Neuron (in vitro differentiated cells): ENCODE results near the gene FARP2.

Source experiments
- H2AFZ ChIP-seq: one replicate; pipeline ENCODE4 v1.6.1; 2013; ENCODE audit warnings: low read depth, mild to moderate bottlenecking, inconsistent platforms, low read length, moderate library complexity
- H3K27me3 ChIP-seq: one replicate; pipeline ENCODE4 v1.6.1; 2013; ENCODE audit warnings: low read length; ENCODE audit not compliant: insufficient read depth
- H3K36me3 ChIP-seq: one replicate; pipeline ENCODE4 v1.6.1; 2013; ENCODE audit warnings: low read length; ENCODE audit not compliant: insufficient read depth
- H3K4me1 ChIP-seq: one replicate; pipeline ENCODE4 v1.6.1; 2013; ENCODE audit warnings: low read length; ENCODE audit not compliant: insufficient read depth
- H3K4me3 ChIP-seq: 2 replicates; pipeline ENCODE4 v1.5.1; 2013; ENCODE audit warnings: mild to moderate bottlenecking, low read length, moderate library complexity
- H3K9me3 ChIP-seq: one replicate; pipeline ENCODE4 v1.6.1; 2013; ENCODE audit warnings: low read length

FARP2 gene

DNA sequence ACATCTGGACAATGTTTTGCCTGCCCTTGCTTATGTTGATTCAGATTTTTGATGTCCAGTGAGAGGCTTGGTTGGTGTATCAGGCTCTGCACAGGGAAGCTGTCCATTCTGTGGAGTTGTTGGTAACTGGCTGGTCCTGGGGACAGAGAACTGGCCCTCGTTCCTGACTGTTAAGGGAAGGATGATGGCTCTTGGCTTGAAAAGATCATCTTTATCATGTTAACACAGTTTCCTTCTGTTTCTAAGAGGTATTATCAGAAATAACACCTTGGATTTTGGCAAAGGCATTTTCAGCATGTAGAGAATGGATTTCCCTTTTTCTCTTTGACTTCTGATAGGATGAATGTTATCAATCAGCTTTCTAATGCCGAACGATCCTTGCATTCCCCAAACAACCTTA is 133.0 kb downstream of the FARP2 start:
- H2AFZ ChIP-seq: no peak overlapping the region
- no peak overlapping the region for H3K4me3 ChIP-seq
- H3K36me3 ChIP-seq: peaks cover 9% of the 10 kb centered on the region
- H3K27me3 ChIP-seq: no peaks in the 10 kb centered on the region
- no peaks in the 10 kb centered on the region for H3K9me3 ChIP-seq
- no peaks in the 10 kb centered on the region for H3K4me1 ChIP-seq

DNA sequence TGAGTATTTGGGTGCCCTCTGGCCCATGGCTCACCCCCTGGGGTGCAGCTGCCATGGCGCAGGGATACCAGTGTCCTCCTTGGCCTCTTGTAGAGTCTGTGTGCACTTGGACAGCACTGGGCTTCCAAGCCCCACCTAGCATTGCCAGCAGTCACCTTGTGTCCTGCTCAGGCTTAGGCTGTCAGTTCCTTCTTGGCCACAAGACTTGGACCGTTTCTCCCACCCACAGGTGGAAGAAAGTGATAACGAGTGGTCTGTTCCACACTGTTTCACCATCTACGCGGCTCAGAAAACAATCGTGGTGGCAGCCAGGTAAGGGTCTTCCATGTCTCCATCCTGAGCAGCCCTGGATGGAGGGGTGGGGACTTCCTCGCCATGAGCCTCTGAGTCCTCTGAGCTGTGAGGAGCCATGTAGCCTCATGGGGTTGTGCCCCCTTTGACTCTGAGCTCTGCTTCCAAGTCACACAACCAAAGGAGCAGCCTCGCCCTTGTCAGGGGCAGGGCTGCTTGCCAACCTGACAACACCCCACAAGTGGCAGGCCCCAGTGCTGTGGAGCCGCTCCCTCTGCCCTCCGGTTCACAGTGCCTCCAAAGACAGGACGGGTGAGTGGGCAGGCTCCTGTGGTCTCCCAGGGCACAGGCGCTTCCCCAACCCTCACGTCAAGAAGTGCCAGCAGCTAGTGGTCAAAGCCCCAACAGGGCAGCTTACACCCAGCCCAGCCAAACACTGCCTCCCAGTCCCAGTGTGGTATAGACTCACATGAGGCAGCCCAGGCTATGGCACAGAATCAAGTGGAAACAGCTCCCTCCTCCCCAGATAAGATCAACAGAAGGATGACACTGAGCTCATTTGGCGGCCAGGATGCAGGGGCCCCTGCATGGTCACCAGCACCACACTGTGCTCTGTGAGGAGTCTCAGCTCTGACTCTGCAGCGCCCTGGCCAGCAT is 133.9 kb downstream of the FARP2 start:
- H3K4me1 ChIP-seq: no peaks in the 10 kb centered on the region
- no peak overlapping the region for H3K4me3 ChIP-seq
- peaks cover 16% of the 10 kb centered on the region for H3K36me3 ChIP-seq
- no peaks in the 10 kb centered on the region for H3K9me3 ChIP-seq
- no peak overlapping the region for H2AFZ ChIP-seq
- H3K27me3 ChIP-seq: no peaks in the 10 kb centered on the region

DNA sequence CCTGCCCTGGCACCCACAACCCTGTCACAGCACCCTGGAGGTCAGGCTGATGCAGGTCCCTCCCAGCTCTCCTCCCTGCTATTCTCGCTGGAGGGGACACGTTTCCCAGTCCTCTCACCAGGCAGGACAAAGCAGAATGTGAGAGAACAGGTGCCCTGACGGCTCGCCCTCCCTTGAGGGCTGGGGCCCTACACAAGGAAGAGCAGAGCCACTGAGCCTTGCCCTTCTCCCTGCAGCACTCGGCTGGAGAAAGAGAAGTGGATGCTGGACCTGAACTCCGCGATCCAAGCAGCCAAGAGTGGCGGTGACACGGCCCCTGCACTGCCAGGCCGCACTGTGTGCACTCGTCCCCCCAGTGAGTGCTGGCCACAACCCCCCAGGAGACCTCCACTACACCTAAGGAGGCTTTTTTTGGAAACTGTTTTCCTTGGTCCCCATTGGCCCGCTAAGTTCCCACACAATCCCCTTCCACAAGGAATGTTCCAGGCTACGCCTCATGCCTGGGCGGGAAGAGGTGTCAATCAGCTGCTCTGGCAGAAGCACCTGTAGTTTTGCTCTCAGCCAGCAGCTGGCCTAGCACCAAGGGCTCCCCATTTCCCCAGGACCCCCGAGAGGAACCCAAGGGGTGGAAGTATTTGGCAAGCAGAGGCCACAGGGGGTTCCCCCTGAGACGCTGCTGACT is 134.9 kb downstream of the FARP2 start:
- Histone ChIP-seq H3K4me3 (no peak overlapping the region), H3K9me3 (no peaks in the 10 kb centered on the region), H3K4me1 (no peaks in the 10 kb centered on the region), H3K36me3 (peaks cover 25% of the 10 kb centered on the region), H3K27me3 (no peaks in the 10 kb centered on the region), H2AFZ (no peak overlapping the region)

DNA sequence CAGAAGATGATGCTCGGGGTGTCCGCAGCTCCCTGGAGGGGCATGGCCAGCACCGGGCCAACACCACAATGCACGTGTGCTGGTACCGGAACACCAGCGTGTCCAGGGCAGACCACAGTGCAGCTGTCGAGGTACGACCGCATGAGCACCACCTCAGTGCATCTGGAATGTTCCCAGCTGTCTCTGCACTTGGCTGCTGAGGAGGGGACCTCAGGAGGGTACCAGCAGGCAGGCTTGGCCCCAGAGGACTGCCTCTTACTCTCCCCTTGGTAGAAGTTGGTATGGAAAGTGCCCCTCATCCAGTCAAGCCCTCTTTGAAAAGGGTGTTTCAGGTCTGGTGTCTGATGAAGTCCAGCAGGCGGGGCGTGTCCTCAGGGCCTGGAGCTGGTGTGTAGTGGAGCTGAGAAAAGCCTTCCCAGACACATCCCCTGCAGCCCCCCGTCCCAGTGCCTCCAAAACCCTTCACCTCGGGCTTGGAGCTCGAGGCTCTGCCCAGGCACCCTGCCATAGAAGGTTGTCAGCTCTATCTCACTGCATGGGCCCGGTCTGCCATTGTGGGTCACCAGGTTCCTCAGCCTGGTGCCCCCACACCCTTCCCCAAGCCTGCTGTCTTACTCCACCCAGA is 135.6 kb downstream of the FARP2 start:
- Histone ChIP-seq H3K36me3 (peaks cover 32% of the 10 kb centered on the region), H2AFZ (no peak overlapping the region), H3K4me3 (no peak overlapping the region)

DNA sequence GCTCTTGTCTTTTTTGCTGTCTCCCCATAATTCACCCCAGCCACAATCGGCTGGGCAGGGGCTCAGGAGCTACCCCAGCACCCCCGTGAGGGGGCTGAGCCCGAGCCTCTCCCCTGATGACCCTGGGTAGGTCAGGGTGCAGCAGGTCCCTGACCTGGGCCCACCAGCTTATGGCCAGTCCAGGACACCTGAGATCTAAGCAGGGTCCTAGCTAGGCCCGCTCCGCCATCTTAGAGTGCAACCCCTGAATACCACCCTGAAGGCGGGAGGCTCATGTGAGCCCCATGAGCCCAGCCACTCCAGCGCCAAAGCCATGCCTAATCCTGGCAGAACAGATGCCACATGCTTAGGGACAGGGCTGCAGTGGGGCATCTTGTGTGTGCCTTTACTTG is 136.1 kb downstream of the FARP2 start:
- H3K4me3 ChIP-seq: no peak overlapping the region
- H3K27me3 ChIP-seq: no peaks in the 10 kb centered on the region
- no peak overlapping the region for H2AFZ ChIP-seq
- H3K9me3 ChIP-seq: no peaks in the 10 kb centered on the region
- H3K36me3 ChIP-seq: peaks cover 37% of the 10 kb centered on the region
- H3K4me1 ChIP-seq: no peaks in the 10 kb centered on the region

More for the DNA sequence above, 135.6 kb downstream of the FARP2 start:
- Histone ChIP-seq H3K27me3 (no peaks in the 10 kb centered on the region), H3K9me3 (no peaks in the 10 kb centered on the region), H3K4me1 (no peaks in the 10 kb centered on the region)

DNA sequence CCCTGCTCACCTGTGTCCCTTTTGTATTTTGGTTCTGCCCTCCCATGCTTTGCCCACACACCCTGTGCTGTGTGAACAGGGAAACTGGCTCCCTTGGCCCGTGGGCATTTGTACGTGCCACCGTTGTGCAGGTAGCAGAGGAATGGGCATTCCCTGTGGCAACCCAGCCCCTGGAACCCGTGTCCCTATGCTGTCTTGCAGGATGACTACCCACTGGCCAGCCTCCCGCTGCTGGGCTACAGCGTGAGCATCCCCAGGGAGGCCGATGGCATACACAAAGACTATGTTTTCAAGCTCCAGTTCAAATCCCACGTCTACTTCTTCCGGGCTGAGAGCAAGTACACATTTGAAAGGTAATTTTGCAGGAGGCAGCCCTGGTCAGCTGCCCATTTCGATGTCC is 137.0 kb downstream of the FARP2 start:
- no peak overlapping the region for H3K4me3 ChIP-seq
- no peaks in the 10 kb centered on the region for H3K9me3 ChIP-seq
- H3K36me3 ChIP-seq: peaks cover 45% of the 10 kb centered on the region
- H2AFZ ChIP-seq: no peak overlapping the region
- no peaks in the 10 kb centered on the region for H3K4me1 ChIP-seq
- H3K27me3 ChIP-seq: no peaks in the 10 kb centered on the region

DNA sequence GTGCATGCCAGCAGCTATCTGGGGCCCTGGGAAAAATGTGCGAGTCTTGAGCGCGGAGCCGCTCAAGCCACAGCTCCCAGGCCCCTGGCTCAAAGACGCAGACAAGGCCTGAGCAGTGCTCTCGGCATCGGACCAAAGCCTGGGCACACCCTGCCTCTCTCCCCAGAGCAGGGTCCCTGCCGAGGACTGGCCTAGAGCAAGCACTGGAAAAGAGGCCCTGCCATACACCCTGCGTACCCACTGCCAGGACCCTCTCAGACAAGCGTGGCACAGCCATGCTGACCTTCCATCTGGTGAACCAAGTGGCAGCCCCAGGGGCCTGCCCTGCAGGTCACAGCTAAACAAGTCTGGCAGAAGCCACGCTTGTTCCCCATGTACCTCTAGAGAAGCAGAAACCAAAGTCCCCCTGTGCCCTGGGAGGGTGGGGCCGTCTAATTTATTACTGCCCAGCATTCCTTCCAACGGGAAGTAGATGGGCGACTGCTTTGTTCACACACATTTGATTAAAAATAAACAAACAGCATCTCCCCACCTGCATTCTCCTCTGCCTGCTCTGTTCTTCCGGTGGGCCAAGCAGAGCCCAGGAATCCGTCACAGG is 138.3 kb downstream of the FARP2 start:
- Histone ChIP-seq H3K9me3 (no peaks in the 10 kb centered on the region), H3K4me3 (no peak overlapping the region), H2AFZ (no peak overlapping the region), H3K4me1 (no peaks in the 10 kb centered on the region), H3K36me3 (peaks cover 58% of the 10 kb centered on the region), H3K27me3 (no peaks in the 10 kb centered on the region)

DNA sequence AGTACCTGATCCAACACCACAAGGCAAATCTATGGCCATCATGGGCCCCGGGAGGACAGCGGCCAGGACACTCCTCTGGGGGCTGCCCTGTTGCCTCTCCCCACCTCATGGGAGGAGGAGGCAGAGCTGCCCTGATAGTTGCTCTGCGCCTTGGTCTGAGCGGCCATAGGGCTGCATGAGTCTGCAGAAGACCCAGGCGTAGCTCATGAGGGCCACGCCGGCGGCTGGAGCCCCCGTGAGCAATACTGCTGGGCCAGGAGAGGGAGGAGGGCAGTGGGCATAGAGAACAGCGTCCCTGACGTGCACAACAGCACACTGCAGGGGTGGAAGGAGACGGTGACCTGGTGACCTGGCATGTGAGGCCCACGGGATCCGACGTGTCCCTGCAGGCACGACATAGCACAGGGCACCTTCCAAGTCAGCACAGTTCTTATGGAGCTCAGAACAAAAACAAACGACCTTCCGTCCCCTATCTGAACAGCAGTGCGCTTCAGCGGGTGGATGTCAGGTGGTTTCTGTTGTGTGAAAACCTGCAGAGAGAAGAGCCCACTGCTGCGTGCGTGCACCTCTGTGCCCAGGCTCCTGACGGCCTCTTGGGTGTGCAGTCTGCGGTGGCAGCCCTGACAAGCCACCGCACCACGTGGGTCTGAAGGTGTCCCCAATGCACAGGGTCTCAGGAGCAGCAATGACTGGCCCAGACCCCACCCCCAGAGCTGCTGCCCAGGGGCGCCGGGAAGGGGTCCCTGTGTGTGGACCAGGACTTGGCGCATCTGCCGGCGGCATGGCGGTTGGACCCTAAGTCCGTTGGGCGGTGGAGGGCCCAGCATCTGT is 139.3 kb downstream of the FARP2 start:
- Histone ChIP-seq H2AFZ (no peak overlapping the region), H3K4me3 (no peak overlapping the region), H3K27me3 (no peaks in the 10 kb centered on the region), H3K9me3 (no peaks in the 10 kb centered on the region), H3K4me1 (no peaks in the 10 kb centered on the region), H3K36me3 (peaks cover 67% of the 10 kb centered on the region)

DNA sequence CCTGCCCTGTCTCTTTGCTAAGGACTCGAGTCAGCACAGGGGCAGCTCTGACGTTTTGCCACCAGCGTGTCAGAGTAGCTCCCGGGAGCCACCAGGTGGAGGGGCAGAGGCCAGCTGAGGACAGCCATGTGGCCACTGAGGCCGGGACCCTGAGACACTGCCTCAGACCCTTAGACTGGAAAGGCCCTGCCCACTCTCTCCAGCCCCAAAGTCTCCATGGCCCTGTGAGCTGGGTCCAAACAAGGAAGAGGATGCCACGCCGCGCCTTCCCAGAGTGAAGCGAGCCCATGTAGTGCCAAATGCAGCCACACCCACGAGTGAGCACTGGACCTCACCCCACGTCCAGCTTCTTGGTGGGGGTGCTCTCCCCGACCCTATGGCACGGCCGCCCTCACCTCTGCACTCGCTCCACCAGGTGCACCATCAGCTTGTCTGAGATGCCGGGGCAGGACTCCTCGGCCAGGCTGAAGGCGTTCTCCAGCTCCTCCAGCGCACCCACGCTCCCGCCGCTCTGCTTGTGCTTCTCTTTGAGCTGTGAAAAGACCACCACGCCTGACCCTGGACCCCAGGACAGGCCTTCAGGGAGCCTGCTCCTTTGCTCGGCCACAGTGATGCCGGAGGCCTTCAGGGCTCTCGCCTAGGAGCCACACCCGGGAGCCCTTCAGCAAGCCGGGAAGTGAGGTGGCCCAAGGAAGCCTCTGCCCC is 140.1 kb downstream of the FARP2 start:
- Histone ChIP-seq H3K4me3 (no peak overlapping the region), H2AFZ (no peak overlapping the region), H3K27me3 (no peaks in the 10 kb centered on the region), H3K4me1 (no peaks in the 10 kb centered on the region), H3K9me3 (no peaks in the 10 kb centered on the region), H3K36me3 (peaks cover 75% of the 10 kb centered on the region)

DNA sequence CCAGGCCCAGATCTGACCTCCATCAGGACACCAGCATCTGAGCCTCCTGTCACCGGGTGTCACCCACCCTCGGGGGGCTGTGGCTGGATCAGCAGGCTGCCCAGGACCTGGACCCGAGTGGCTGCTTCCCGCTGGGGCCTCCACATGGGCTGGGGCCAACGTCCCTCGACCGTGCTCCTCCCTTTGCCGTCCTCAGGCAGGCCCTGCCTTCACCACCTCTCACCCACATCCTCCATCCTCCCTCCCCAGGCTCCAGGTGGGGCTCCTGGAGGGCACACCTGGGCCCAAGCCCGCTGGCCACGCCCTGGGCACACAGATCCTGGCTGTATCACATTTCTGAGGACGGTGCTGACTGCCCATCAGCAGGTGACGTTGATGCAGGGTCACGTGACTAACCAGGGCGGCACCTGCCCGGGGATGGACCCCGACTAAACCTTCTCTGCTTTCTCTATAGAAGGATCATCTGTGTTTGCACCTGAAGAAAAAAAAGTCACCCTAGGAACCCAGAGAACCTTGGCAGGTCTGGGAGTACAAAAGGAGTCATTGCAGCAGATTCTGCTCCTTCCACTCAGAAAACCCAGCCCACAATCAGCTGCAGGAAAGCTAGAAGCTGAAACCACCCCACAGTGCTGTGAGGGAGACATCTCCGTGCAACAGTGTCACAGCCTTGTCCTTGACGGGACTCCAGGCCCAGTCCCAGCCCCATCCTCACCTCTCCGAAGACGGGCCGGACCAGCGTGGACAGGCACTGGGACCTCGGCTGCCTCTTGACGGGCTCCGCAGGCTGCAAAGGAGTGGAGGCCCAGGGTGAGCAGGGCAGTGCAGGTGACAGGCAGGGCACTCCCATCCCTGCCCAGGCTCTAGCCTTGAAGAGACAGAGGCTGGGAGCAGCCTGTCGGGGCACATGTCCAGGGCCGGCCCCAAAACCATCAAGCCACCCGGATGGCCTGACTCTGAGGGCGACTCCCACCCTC is 141.1 kb downstream of the FARP2 start:
- no peak overlapping the region for H3K4me3 ChIP-seq
- H3K4me1 ChIP-seq: no peaks in the 10 kb centered on the region
- H3K27me3 ChIP-seq: no peaks in the 10 kb centered on the region
- H3K9me3 ChIP-seq: no peaks in the 10 kb centered on the region
- no peak overlapping the region for H2AFZ ChIP-seq
- peaks cover 81% of the 10 kb centered on the region for H3K36me3 ChIP-seq
